Fibroblast of lung (primary cell): Measurements from ENCODE around the gene ZNF708.
"Not testable (repeated sequence)": the region's sequence is repeated elsewhere in the genome, so short reads cannot be mapped to it uniquely, and the experiment has no call there.

Source experiments
- CTCF ChIP-seq, 2 donors: IDR thresholded peaks in 1 of 2; conservative IDR thresholded peaks in 1 of 2; 1 replicate in 1 of 2; 2 replicates in 1 of 2; pipeline ENCODE4 v1.5.1; 2011 to 2012; ENCODE audit warnings: low read length in 2 of 2, control low read depth in 1 of 2, inconsistent platforms in 1 of 2, low read depth in 1 of 2, mild to moderate bottlenecking in 1 of 2
- EZH2 ChIP-seq: IDR thresholded peaks from 2 replicates; pipeline ENCODE4 v1.5.1; 2012; ENCODE audit warnings: low read length, control low read depth, mild to moderate bottlenecking; ENCODE audit errors: missing control alignments

GRCh38 chr19:21306881-21307479, 22.2 kb downstream of the ZNF708 start:
- not testable (repeated sequence) for TF ChIP-seq CTCF (conservative IDR thresholded peaks at IDR 0.05 in 1 of 2, IDR thresholded peaks at IDR 0.05 in 1 of 2; ENCODE audit: low read depth in 1 of 2, low read length in 2 of 2); EZH2
